Fibroblast of mammary gland (primary cell): ENCODE measurements around the gene SPATA13.

ENCODE experiments used
- DNase-seq: peaks from one replicate; pipeline ENCODE4 v3.0.0-alpha.2; 2010; ENCODE audit warnings: low read depth
- H3K4me3 ChIP-seq: 2 replicates; pipeline ENCODE4 v1.5.1; 2011; ENCODE audit warnings: low read depth, mild to moderate bottlenecking, low read length, moderate library complexity; ENCODE audit not compliant: control insufficient read depth
- TF ChIP-seq, protein P1 (sequence below): conservative IDR thresholded peaks from 2 replicates; pipeline ENCODE4 v1.5.1; 2011; ENCODE audit warnings: low read depth, low read length, inconsistent platforms; ENCODE audit not compliant: control insufficient read depth, insufficient read depth

The SPATA13 gene

GRCh38 chr13:24187185-24187584 lies 26.7 kb downstream of the SPATA13 start:
- no peak overlapping the region for H3K4me3 ChIP-seq
- TF ChIP-seq, protein P1, sequence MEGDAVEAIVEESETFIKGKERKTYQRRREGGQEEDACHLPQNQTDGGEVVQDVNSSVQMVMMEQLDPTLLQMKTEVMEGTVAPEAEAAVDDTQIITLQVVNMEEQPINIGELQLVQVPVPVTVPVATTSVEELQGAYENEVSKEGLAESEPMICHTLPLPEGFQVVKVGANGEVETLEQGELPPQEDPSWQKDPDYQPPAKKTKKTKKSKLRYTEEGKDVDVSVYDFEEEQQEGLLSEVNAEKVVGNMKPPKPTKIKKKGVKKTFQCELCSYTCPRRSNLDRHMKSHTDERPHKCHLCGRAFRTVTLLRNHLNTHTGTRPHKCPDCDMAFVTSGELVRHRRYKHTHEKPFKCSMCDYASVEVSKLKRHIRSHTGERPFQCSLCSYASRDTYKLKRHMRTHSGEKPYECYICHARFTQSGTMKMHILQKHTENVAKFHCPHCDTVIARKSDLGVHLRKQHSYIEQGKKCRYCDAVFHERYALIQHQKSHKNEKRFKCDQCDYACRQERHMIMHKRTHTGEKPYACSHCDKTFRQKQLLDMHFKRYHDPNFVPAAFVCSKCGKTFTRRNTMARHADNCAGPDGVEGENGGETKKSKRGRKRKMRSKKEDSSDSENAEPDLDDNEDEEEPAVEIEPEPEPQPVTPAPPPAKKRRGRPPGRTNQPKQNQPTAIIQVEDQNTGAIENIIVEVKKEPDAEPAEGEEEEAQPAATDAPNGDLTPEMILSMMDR = no peak
- DNase-seq = peak; percentile 58

- H3K4me3 ChIP-seq = no peak overlapping the region
- DNase-seq = no peak
- TF ChIP-seq, protein P1 = no peak
These were observed 31.7 kb downstream of the SPATA13 start for GRCh38 chr13:24192057-24192810.

- no peak overlapping the region for H3K4me3 ChIP-seq
- no peak for DNase-seq
- TF ChIP-seq, protein P1 = no peak
These were observed 32.3 kb downstream of the SPATA13 start for GRCh38 chr13:24192811-24193162.

- no peak overlapping the region for H3K4me3 ChIP-seq
- TF ChIP-seq, protein P1 = no peak
- DNase-seq = no peak
These were observed 33.9 kb downstream of the SPATA13 start for GRCh38 chr13:24194447-24194846.

DNA sequence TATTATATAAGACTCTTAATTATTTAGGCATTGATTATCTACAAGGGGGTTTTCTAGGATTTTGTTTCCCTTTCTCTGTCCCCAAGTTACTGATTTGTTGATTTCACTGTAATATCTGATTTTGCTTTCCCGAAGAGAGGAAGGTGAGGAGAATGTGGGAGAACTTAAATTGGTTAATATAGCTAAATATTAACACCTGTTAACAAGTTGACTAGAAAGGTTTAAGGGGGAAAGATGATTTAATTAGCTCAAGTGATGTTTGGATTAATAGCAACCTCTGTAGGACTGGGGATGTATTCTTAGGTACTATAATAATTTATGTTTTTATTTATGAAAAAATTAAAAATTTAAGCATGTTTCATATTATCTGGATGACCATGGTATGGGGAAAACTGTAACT lies 35.1 kb downstream of the SPATA13 start:
- no peak overlapping the region for H3K4me3 ChIP-seq
- TF ChIP-seq, protein P1 = no peak
- DNase-seq = no peak

GRCh38 chr13:24196593-24197197 lies 36.2 kb downstream of the SPATA13 start:
- TF ChIP-seq, protein P1 = no peak
- no peak overlapping the region for H3K4me3 ChIP-seq
- no peak for DNase-seq
